ENCODE data around the gene LANCL2. TPM values are rescaled to one million over a fixed set of nuclear protein-coding genes. Genes with fewer than 3 reads are reported as not detected.
A peak's percentile ranks its signal among the peaks of the same experiment; 100 is the strongest.

Gene LANCL2
- total RNA-seq, 1 experiment from 2014 or later: 26.4 TPM

DNA sequence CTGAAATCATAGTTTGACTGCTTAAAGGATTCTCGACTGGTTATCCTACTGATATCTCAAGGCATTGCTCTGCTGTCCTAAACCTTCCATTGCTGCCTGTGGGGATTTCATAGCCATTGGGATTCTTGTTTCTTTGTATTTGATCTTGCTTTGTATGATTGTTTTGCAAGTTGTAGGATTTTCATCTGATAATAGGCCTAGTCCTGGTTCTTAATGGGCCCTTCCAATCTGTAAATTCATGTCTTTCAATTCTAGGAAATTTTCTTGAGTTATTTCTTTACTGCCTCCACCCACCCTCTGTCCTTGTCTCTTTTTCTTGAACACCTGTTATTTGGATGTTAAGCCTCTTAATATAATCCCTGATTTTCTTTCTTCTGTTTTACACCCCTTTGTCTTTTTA, 72.2 kb downstream of the LANCL2 start:
- Histone ChIP-seq H2AK5ac (ENCODE audit: insufficient read length, low read length) (no peak overlapping the region), H4K91ac (ENCODE audit: insufficient read length, low read depth, low read length) (no peak overlapping the region), H3K23me2 (ENCODE audit: insufficient read length, low read depth, low read length, poor library complexity, severe bottlenecking) (no peaks in the 10 kb centered on the region), H3K4me2 (ENCODE audit: insufficient read depth, insufficient read length, low read length) (no peak overlapping the region), H4K5ac (ENCODE audit: insufficient read length, low read depth, low read length) (no peak overlapping the region), H2BK5ac (ENCODE audit: insufficient read length, low read length) (no peak overlapping the region), H3K4me1 (ENCODE audit: insufficient read depth, low read length) (no peaks in the 10 kb centered on the region), H3K9me3 (ENCODE audit: control insufficient read depth, low read depth, low read length) (no peaks in the 10 kb centered on the region), H3K4ac (ENCODE audit: low read depth, low read length) (no peak overlapping the region), H3K27ac (ENCODE audit: insufficient read length, low read depth, low read length) (no peak overlapping the region), H2AFZ (ENCODE audit: low read length) (no peak overlapping the region), H3K18ac (ENCODE audit: insufficient read length, low read depth, low read length) (no peak overlapping the region), H2BK120ac (ENCODE audit: low read depth, low read length, poor library complexity, severe bottlenecking) (no peak overlapping the region), H4K8ac (replicated peaks; ENCODE audit: insufficient read length, low read depth, low read length) (no peak overlapping the region), H3K79me2 (ENCODE audit: insufficient read depth, low read length) (no peaks in the 10 kb centered on the region), H3K79me1 (ENCODE audit: insufficient read depth, low read depth, low read length, poor library complexity, severe bottlenecking) (no peaks in the 10 kb centered on the region), H4K20me1 (ENCODE audit: control insufficient read depth, insufficient read depth, insufficient read length) (no peaks in the 10 kb centered on the region), H2BK15ac (ENCODE audit: low read depth, low read length) (no peak overlapping the region), H3K9ac (ENCODE audit: extremely low read depth, insufficient read length, low read length) (no peak overlapping the region), H3T11ph (ENCODE audit: low read length) (no peak overlapping the region), H3K14ac (ENCODE audit: insufficient read depth, low read length) (no peak overlapping the region), H3K27me3 (ENCODE audit: insufficient read depth, low read length) (no peaks in the 10 kb centered on the region), H2BK20ac (ENCODE audit: low read depth, low read length, poor library complexity, severe bottlenecking) (no peak overlapping the region), H3K56ac (ENCODE audit: insufficient read length, low read depth, low read length) (no peak overlapping the region), H3K23ac (ENCODE audit: insufficient read length, low read depth, low read length) (no peak overlapping the region), H2BK12ac (ENCODE audit: insufficient read length, low read depth, low read length) (no peak overlapping the region)
- Mint-ChIP-seq H3K27ac (0 out of 7 replicates have a peak overlapping the region, but pooled peaks of 1 of the 3 experiments have one; percentile 3), H3K9me3 (no peaks in the 10 kb centered on the region), H3K36me3 (ENCODE audit: insufficient read depth in 1 of 3, low read depth in 3 of 3) (no peaks in the 10 kb centered on the region), H3K4me1 (peaks cover 6 to 7% of the 10 kb centered on the region in 2 experiments; a peak in 3 of 4 replicates), H3K27me3 (ENCODE audit: low read depth) (peaks cover 3% of the 10 kb centered on the region; the same call in 1 of the 2 replicates), H3K4me3 (no peak overlapping the region; a peak in 1 of 5 replicates)
- no CpG with 5 or more reads among the region's 1 CpG for WGBS (ENCODE audit: extremely low coverage, insufficient read length, low lambda C conversion rate)
- no peak for DNase-seq
- TF ChIP-seq, protein P1, sequence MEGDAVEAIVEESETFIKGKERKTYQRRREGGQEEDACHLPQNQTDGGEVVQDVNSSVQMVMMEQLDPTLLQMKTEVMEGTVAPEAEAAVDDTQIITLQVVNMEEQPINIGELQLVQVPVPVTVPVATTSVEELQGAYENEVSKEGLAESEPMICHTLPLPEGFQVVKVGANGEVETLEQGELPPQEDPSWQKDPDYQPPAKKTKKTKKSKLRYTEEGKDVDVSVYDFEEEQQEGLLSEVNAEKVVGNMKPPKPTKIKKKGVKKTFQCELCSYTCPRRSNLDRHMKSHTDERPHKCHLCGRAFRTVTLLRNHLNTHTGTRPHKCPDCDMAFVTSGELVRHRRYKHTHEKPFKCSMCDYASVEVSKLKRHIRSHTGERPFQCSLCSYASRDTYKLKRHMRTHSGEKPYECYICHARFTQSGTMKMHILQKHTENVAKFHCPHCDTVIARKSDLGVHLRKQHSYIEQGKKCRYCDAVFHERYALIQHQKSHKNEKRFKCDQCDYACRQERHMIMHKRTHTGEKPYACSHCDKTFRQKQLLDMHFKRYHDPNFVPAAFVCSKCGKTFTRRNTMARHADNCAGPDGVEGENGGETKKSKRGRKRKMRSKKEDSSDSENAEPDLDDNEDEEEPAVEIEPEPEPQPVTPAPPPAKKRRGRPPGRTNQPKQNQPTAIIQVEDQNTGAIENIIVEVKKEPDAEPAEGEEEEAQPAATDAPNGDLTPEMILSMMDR (conservative IDR thresholded peaks at IDR 0.05): no peak

Data from H9 (cell line).